A549 (cell line): ENCODE results near the gene KIAA0753. TPM values are rescaled to one million over a fixed set of nuclear protein-coding genes. Genes with fewer than 3 reads are reported as not detected.
A peak's percentile ranks its signal among the peaks of the same experiment; 100 is the strongest.

Experiments used
- ATAC-seq, 2 experiments: fragments of 200-7000 bp in 1 of 2; fragments of >200 bp in 1 of 2; cut with Nextera tagmentation in 1 of 2; cut with Tn5 transposase in 1 of 2; 3 replicates each; pipeline versions ENCODE4 v1.8.0 to v1.9.1; 2018 to 2020; ENCODE audit warnings: mild to moderate bottlenecking in 1 of 2, moderate library complexity in 1 of 2
- CTCF ChIA-PET: fragments of 300-600 bp; sonication (Branson Sonifier 250); formaldehyde crosslinking; extraction: SDS; loops from one replicate; lab custom pipeline; 2021; ENCODE audit warnings: antibody characterized with exemption, inconsistent platforms; lab: Yijun Ruan, JAX
- POLR2A ChIA-PET: fragments of 350-600 bp; formaldehyde crosslinking; extraction: SDS; loops from one replicate; lab custom pipeline; 2021; ENCODE audit warnings: antibody characterized with exemption, inconsistent platforms; lab: Yijun Ruan, JAX
- DNase-seq, 2 experiments: peaks; one replicate each; pipeline versions ENCODE4 v3.0.0 to v3.0.0-alpha.2; 2011 to 2016; ENCODE audit warnings: low read depth in 1 of 2, low spot score in 1 of 2
- FAIRE-seq: peaks from 2 replicates; lab custom pipeline; 2011; peaks lifted over from hg19 to GRCh38; lab: Jason Lieb, UNC
- H3K27ac ChIP-seq, 2 experiments: fragments of >200 bp; sonication (Bioruptor Twin); formaldehyde crosslinking; 3 replicates each; pipeline ENCODE4 v1.5.1; 2016 to 2017
- H3K4me1 ChIP-seq: fragments of >200 bp; sonication (Bioruptor Twin); formaldehyde crosslinking; 3 replicates; pipeline ENCODE4 v1.6.1; 2016
- H3K4me2 ChIP-seq: fragments of >200 bp; sonication (Bioruptor Twin); formaldehyde crosslinking; 3 replicates; pipeline ENCODE4 v1.6.1; 2016
- H3K4me3 ChIP-seq: fragments of >200 bp; sonication (Bioruptor Twin); formaldehyde crosslinking; 3 replicates; pipeline ENCODE4 v1.5.1; 2016
- H3K9me3 ChIP-seq: fragments of >200 bp; sonication (Bioruptor Twin); formaldehyde crosslinking; 3 replicates; pipeline ENCODE4 v1.6.1; 2016
- ATOH8 ChIP-seq: fragments of 250-450 bp; sonication (Bioruptor Pico); IDR thresholded peaks from 2 replicates; pipeline ENCODE4 v1.5.0; 2020; ENCODE audit warnings: low read depth, mild to moderate bottlenecking, moderate library complexity
- BHLHE40 ChIP-seq: IDR thresholded peaks from 2 replicates; pipeline ENCODE4 v1.6.1; 2012; ENCODE audit warnings: low read depth, low read length, inconsistent platforms
- CBX2 ChIP-seq: fragments of 200-600 bp; sonication (generic); IDR thresholded peaks from 2 replicates; pipeline ENCODE4 v1.6.1; 2016; ENCODE audit warnings: low read depth, mild to moderate bottlenecking, borderline replicate concordance
- CBX8 ChIP-seq: fragments of 200-600 bp; sonication (generic); IDR thresholded peaks from 2 replicates; pipeline ENCODE4 v1.6.1; 2016
- CTCF ChIP-seq: fragments of >200 bp; sonication (Bioruptor Twin); formaldehyde crosslinking; IDR thresholded peaks from 3 replicates; pipeline ENCODE4 v1.5.1; 2016
- EHF ChIP-seq: fragments of 250-450 bp; sonication (Bioruptor Pico); IDR thresholded peaks from 2 replicates; pipeline ENCODE4 v1.5.0; 2020; ENCODE audit warnings: mild to moderate bottlenecking
- EHMT2 ChIP-seq: fragments of 200-600 bp; sonication (generic); IDR thresholded peaks from 2 replicates; pipeline ENCODE4 v1.6.1; 2016; ENCODE audit warnings: antibody characterized with exemption, low read depth, mild to moderate bottlenecking, moderate library complexity
- ESRRA ChIP-seq: fragments of 150-350 bp; IDR thresholded peaks from 2 replicates; pipeline ENCODE4 v1.6.1; 2014; ENCODE audit warnings: mild to moderate bottlenecking, low read length, borderline replicate concordance
- GATA3 ChIP-seq: IDR thresholded peaks from 2 replicates; pipeline ENCODE4 v1.6.1; 2012; ENCODE audit warnings: borderline replicate concordance
- HDAC2 ChIP-seq: fragments of 200-600 bp; sonication (generic); IDR thresholded peaks from 2 replicates; pipeline ENCODE4 v1.6.1; 2016
- HEYL ChIP-seq: fragments of 250-450 bp; sonication (Bioruptor Pico); IDR thresholded peaks from 2 replicates; pipeline ENCODE4 v1.8.0; 2021; ENCODE audit warnings: mild to moderate bottlenecking, moderate library complexity
- HOXA7 ChIP-seq: fragments of 250-450 bp; sonication (Bioruptor Pico); IDR thresholded peaks from 2 replicates; pipeline ENCODE4 v1.5.0; 2020; ENCODE audit warnings: mild to moderate bottlenecking, moderate library complexity
- HOXB13 ChIP-seq: fragments of 250-450 bp; sonication (Bioruptor Pico); IDR thresholded peaks from 2 replicates; pipeline ENCODE4 v1.5.0; 2020; ENCODE audit warnings: low read depth, mild to moderate bottlenecking, moderate library complexity
- HOXB5 ChIP-seq: fragments of 250-450 bp; sonication (Bioruptor Pico); IDR thresholded peaks from 2 replicates; pipeline ENCODE4 v1.5.0; 2020; ENCODE audit warnings: mild to moderate bottlenecking, moderate library complexity
- KDM5A ChIP-seq: fragments of 200-600 bp; sonication (generic); IDR thresholded peaks from 2 replicates; pipeline ENCODE4 v1.6.1; 2016; ENCODE audit warnings: antibody characterized with exemption, mild to moderate bottlenecking
- MAFK ChIP-seq: fragments of 450-650 bp; IDR thresholded peaks from 2 replicates; pipeline ENCODE4 v1.6.1; 2014; ENCODE audit not compliant: partially characterized antibody
- MAZ ChIP-seq: fragments of 150-350 bp; IDR thresholded peaks from 2 replicates; pipeline ENCODE4 v1.6.1; 2014; ENCODE audit warnings: antibody characterized with exemption, low read depth, low read length, borderline replicate concordance
- NPAS2 ChIP-seq: fragments of 250-450 bp; sonication (Bioruptor Pico); IDR thresholded peaks from 2 replicates; pipeline ENCODE4 v1.8.0; 2022; ENCODE audit warnings: mild to moderate bottlenecking, moderate library complexity, borderline replicate concordance
- NR3C1 ChIP-seq: fragments of >200 bp; sonication (Bioruptor Twin); formaldehyde crosslinking; IDR thresholded peaks from 3 replicates; pipeline ENCODE4 v1.6.1; 2017
- RAD21 ChIP-seq, 2 experiments: fragments of >200 bp in 1 of 2; sonication (Bioruptor Twin) in 1 of 2; formaldehyde crosslinking in 1 of 2; IDR thresholded peaks in 1 of 2; conservative IDR thresholded peaks in 1 of 2; 2 replicates in 1 of 2; 3 replicates in 1 of 2; pipeline ENCODE4 v1.6.1; 2012 to 2018; ENCODE audit warnings: inconsistent platforms in 1 of 2
- RARB ChIP-seq: fragments of 250-450 bp; sonication (Bioruptor Pico); IDR thresholded peaks from 2 replicates; pipeline ENCODE4 v1.8.0; 2021; ENCODE audit warnings: mild to moderate bottlenecking, moderate library complexity
- RFX5 ChIP-seq: fragments of 450-650 bp; IDR thresholded peaks from 2 replicates; pipeline ENCODE4 v1.7.1; 2014; ENCODE audit warnings: antibody characterized with exemption, mild to moderate bottlenecking, moderate library complexity
- SMC3 ChIP-seq: fragments of >200 bp; sonication (Bioruptor Twin); formaldehyde crosslinking; IDR thresholded peaks from 3 replicates; pipeline ENCODE4 v1.6.1; 2018; ENCODE audit warnings: inconsistent platforms
- SREBF2 ChIP-seq: fragments of 450-650 bp; IDR thresholded peaks from 2 replicates; pipeline ENCODE4 v1.6.1; 2014; ENCODE audit warnings: mild to moderate bottlenecking, moderate library complexity
- TFCP2L1 ChIP-seq: fragments of 250-450 bp; sonication (Bioruptor Pico); IDR thresholded peaks from 2 replicates; pipeline ENCODE4 v1.5.0; 2021; ENCODE audit warnings: mild to moderate bottlenecking
- ZC3H11A ChIP-seq: fragments of 450-650 bp; IDR thresholded peaks from 2 replicates; pipeline ENCODE4 v1.6.1; 2014; ENCODE audit warnings: antibody characterized with exemption, mild to moderate bottlenecking
- ZNF302 ChIP-seq: fragments of 250-450 bp; sonication (Bioruptor Pico); IDR thresholded peaks from 2 replicates; pipeline ENCODE4 v1.9.0; 2021; ENCODE audit warnings: inconsistent platforms, mild to moderate bottlenecking, moderate library complexity
- ZSCAN20 ChIP-seq: fragments of 250-450 bp; sonication (Bioruptor Pico); IDR thresholded peaks from 2 replicates; pipeline ENCODE4 v1.8.0; 2022; ENCODE audit warnings: mild to moderate bottlenecking, moderate library complexity
- WGBS: methylation state at CpG from one replicate; pipeline ENCODE4 v1.1.6; 2017; ENCODE audit errors: missing lambda C conversion rate; 5-methylcytosine and 5-hydroxymethylcytosine counted together
- polyA plus RNA-seq, 4 experiments: library from polyadenylated mRNA; depleted of rRNA in 3 of 4; stranded (reverse); fragments of >200 nt; fragmentation: RNase III in 1 of 4; extraction: RNeasy Plus Mini Kit Qiagen cat#74134 plus additional on column Dnase treatment in 1 of 4; gene quantifications; 2 replicates in 3 of 4; 3 replicates in 1 of 4; pipeline ENCODE4 v1.2.3, GENCODE V29; 2011 to 2017
- TF ChIP-seq, protein P1 (sequence below): fragments of >200 bp; sonication (Bioruptor Twin); formaldehyde crosslinking; IDR thresholded peaks from 2 replicates; pipeline ENCODE4 v1.6.1; 2016
- TF ChIP-seq, protein P2 (sequence below): fragments of 200-600 bp; sonication (generic); IDR thresholded peaks from 2 replicates; pipeline ENCODE4 v1.6.1; 2016; ENCODE audit warnings: antibody characterized with exemption, mild to moderate bottlenecking, moderate library complexity

KIAA0753 gene
- polyA plus RNA-seq, 2 of the 4 experiments (the other 2 are of a cell fraction), result 13.6 to 15.2 TPM

DNA sequence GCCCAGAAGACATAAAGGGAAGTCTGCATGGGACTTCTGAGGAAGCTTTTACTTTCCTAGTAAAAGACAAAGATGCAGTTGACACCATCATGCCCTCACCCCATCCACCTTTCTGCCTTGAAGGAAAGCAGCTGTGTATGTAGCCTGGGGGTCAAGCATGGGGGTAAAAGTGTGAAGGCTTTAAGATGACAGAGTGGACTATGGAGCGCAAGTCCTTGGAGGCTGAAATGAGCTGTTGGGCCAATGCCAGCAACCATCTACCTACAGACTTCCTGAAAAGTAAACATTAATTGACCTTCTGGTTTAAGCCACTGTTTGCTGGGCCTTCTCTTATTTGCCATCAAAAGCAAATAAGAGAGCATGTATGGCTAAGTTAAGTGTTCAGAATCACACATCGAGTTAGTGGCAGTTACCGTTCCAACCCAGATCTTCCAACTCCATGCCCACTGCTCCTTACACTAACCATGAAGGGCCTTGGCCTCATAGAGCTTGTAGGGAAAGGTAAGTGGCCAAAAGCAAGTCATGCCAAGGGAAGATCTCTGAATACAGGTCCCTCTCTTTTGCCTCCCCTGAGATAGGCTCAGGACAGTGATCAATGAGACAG is 42.7 kb upstream of the KIAA0753 start:
- CTCF ChIA-PET, result interaction anchor here (1.0 to 4.4 kb wide), 13 partner anchors 8 to 338 kb away, joined by 3 to 35 read pairs (median 4); partner anchors contain the start of gene SLC13A5
- H3K4me1 ChIP-seq, result peaks cover 10% of the 10 kb centered on the region; the same call in 2 of the 3 replicates
- DNase-seq (no peak), FAIRE-seq (peak; percentile 23), ATAC-seq (no peak)
- no peak overlapping the region for H3K4me2 ChIP-seq
- no peak overlapping the region for H3K4me3 ChIP-seq
- H3K27ac ChIP-seq, result no peak overlapping the region
- H3K9me3 ChIP-seq, result no peaks in the 10 kb centered on the region
- WGBS, result 44% methylated on average over 3 of the region's 3 CpGs
- POLR2A ChIA-PET, result interaction anchor here (0.6 to 1.0 kb wide), 2 partner anchors 10 to 405 kb away, joined by 3 read pairs; no protein-coding TSS in a partner anchor
- TF ChIP-seq GATA3 (no peak), EHF (no peak), HEYL (CRISPR knock-in tag) (no peak), NPAS2 (CRISPR knock-in tag) (no peak), HOXA7 (CRISPR knock-in tag) (no peak), TFCP2L1 (CRISPR knock-in tag) (no peak), RAD21 (conservative IDR thresholded peaks at IDR 0.05 in 1 of 2, IDR thresholded peaks at IDR 0.05 in 1 of 2) (no peak), RARB (CRISPR knock-in tag) (no peak), ESRRA (no peak), KDM5A (no peak), CTCF (no peak), HOXB5 (CRISPR knock-in tag) (no peak), HOXB13 (CRISPR knock-in tag) (no peak), NR3C1 (no peak)
- TF ChIP-seq, protein P1, sequence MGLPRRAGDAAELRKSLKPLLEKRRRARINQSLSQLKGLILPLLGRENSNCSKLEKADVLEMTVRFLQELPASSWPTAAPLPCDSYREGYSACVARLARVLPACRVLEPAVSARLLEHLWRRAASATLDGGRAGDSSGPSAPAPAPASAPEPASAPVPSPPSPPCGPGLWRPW, result no peak
- TF ChIP-seq, protein P2, sequence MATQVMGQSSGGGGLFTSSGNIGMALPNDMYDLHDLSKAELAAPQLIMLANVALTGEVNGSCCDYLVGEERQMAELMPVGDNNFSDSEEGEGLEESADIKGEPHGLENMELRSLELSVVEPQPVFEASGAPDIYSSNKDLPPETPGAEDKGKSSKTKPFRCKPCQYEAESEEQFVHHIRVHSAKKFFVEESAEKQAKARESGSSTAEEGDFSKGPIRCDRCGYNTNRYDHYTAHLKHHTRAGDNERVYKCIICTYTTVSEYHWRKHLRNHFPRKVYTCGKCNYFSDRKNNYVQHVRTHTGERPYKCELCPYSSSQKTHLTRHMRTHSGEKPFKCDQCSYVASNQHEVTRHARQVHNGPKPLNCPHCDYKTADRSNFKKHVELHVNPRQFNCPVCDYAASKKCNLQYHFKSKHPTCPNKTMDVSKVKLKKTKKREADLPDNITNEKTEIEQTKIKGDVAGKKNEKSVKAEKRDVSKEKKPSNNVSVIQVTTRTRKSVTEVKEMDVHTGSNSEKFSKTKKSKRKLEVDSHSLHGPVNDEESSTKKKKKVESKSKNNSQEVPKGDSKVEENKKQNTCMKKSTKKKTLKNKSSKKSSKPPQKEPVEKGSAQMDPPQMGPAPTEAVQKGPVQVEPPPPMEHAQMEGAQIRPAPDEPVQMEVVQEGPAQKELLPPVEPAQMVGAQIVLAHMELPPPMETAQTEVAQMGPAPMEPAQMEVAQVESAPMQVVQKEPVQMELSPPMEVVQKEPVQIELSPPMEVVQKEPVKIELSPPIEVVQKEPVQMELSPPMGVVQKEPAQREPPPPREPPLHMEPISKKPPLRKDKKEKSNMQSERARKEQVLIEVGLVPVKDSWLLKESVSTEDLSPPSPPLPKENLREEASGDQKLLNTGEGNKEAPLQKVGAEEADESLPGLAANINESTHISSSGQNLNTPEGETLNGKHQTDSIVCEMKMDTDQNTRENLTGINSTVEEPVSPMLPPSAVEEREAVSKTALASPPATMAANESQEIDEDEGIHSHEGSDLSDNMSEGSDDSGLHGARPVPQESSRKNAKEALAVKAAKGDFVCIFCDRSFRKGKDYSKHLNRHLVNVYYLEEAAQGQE, result no peak

DNA sequence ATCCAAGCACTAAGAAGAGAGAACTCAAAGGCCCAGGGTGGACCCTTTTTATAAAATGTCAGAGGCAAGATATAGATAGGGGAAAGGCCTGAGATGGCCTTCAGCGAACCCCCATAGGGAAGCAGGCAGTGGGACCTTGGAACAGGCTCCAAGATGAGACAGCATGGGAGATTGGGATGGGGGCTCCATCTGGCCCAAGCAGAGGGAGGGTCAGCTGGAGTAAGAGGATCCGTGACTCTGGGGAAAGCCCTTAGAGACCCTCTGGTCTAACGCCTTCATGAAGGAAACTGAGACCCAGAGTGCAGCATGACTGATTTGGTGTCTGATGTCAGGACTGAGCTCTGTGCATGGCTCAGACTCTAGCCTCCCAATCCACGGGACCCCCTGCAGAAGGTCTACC is 41.8 kb upstream of the KIAA0753 start:
- WGBS, result 33% methylated on average over 4 of the region's 4 CpGs
- no peak overlapping the region for H3K4me3 ChIP-seq
- H3K27ac ChIP-seq, result no peak overlapping the region
- H3K4me2 ChIP-seq, result no peak overlapping the region
- FAIRE-seq (no peak), ATAC-seq (no peak), DNase-seq (no peak)
- H3K4me1 ChIP-seq, result peaks cover 10% of the 10 kb centered on the region; the same call in 2 of the 3 replicates
- POLR2A ChIA-PET, result no interaction called here
- no peaks in the 10 kb centered on the region for H3K9me3 ChIP-seq
- CTCF ChIA-PET, result interaction anchor here (1.0 to 4.4 kb wide), 7 partner anchors 9 to 321 kb away, joined by 3 to 35 read pairs (median 6); no protein-coding TSS in a partner anchor
- TF ChIP-seq HOXA7 (CRISPR knock-in tag) (no peak), BHLHE40 (no peak), MAFK (no peak), CBX2 (no peak), HDAC2 (no peak), CBX8 (no peak), SREBF2 (no peak), ZC3H11A (no peak), NR3C1 (no peak), EHMT2 (no peak), RFX5 (no peak), ESRRA (no peak), SMC3 (no peak), ZSCAN20 (no peak), ZNF302 (no peak), ATOH8 (CRISPR knock-in tag) (no peak), MAZ (no peak), RAD21 (conservative IDR thresholded peaks at IDR 0.05 in 1 of 2, IDR thresholded peaks at IDR 0.05 in 1 of 2) (no peak), HOXB13 (CRISPR knock-in tag) (no peak)
